IPS-11a (cell line): Measurements from ENCODE around the gene ATP7B.

Source experiments
- H3K4me3 ChIP-seq: one replicate; pipeline ENCODE4 v1.5.1; 2013; ENCODE audit warnings: low read depth, low read length, control low read depth

Gene ATP7B

GRCh38 chr13:51902776-51903175, 108.5 kb downstream of the ATP7B start:
- H3K4me3 ChIP-seq, result no peak overlapping the region

GRCh38 chr13:51900471-51900870, 110.8 kb downstream of the ATP7B start:
- H3K4me3 ChIP-seq, result no peak overlapping the region

GRCh38 chr13:51895906-51896888, 115.1 kb downstream of the ATP7B start:
- no peak overlapping the region for H3K4me3 ChIP-seq

- no peak overlapping the region for H3K4me3 ChIP-seq
These were observed 117.0 kb downstream of the ATP7B start for GRCh38 chr13:51894239-51894638.

- H3K4me3 ChIP-seq, result no peak overlapping the region
These were observed 118.6 kb downstream of the ATP7B start for GRCh38 chr13:51892657-51893056.

- H3K4me3 ChIP-seq, result no peak overlapping the region
These were observed 123.8 kb downstream of the ATP7B start for GRCh38 chr13:51887468-51887867.

GRCh38 chr13:51885651-51886050, 125.6 kb downstream of the ATP7B start:
- no peak overlapping the region for H3K4me3 ChIP-seq

- H3K4me3 ChIP-seq, result no peak overlapping the region
These were observed 128.0 kb downstream of the ATP7B start for GRCh38 chr13:51883226-51883600.
